Neural cell (in vitro differentiated cells): ENCODE results near the gene PTGER1. TPM values are rescaled to one million over a fixed set of nuclear protein-coding genes. Genes with fewer than 3 reads are reported as not detected.

Source experiments
- H2AFZ ChIP-seq: fragments of 200-600, 300-800 bp; sonication (generic), shearing (Covaris generic); 2 replicates; pipeline ENCODE4 v1.6.0; 2014; ENCODE audit warnings: low read depth, mild to moderate bottlenecking, antibody characterized with exemption, low read length, moderate library complexity
- H3F3A ChIP-seq: fragments of 200-600 bp; shearing (Covaris generic); 2 replicates; pipeline ENCODE4 v1.6.1; 2016; ENCODE audit warnings: mild to moderate bottlenecking, moderate library complexity, mixed read lengths, antibody characterized with exemption, low read length; ENCODE audit not compliant: insufficient read depth, poor library complexity, severe bottlenecking
- H3K27ac ChIP-seq: fragments of 200-600, 300-800 bp; sonication (generic), shearing (Covaris generic); 2 replicates; pipeline ENCODE4 v1.5.1; 2014; ENCODE audit warnings: mild to moderate bottlenecking, low read length, moderate library complexity
- H3K27me3 ChIP-seq: fragments of 300-800, 200-600 bp; sonication (generic), shearing (Covaris generic); 2 replicates; pipeline ENCODE4 v1.6.0; 2014; ENCODE audit warnings: mild to moderate bottlenecking, low read depth, low read length, moderate library complexity; ENCODE audit not compliant: insufficient read depth
- H3K36me3 ChIP-seq: fragments of 300-800, 200-600 bp; sonication (generic), shearing (Covaris generic); 2 replicates; pipeline ENCODE4 v1.5.1; 2014; ENCODE audit warnings: mild to moderate bottlenecking, antibody characterized with exemption, low read length, moderate library complexity; ENCODE audit not compliant: insufficient read depth
- H3K4me2 ChIP-seq: fragments of 300-800, 200-600 bp; sonication (generic), shearing (Covaris generic); 2 replicates; pipeline ENCODE4 v1.6.0; 2014; ENCODE audit warnings: mild to moderate bottlenecking, low read length
- H3K4me3 ChIP-seq: fragments of 300-800, 200-600 bp; sonication (generic), shearing (Covaris generic); 2 replicates; pipeline ENCODE4 v1.5.1; 2014; ENCODE audit warnings: mild to moderate bottlenecking, low read length, moderate library complexity
- H3K79me2 ChIP-seq: fragments of 200-600 bp; shearing (Covaris generic); replicated peaks from 2 replicates; pipeline ENCODE4 v1.6.0; 2014; ENCODE audit warnings: mild to moderate bottlenecking, low read length, moderate library complexity; ENCODE audit not compliant: insufficient read depth
- H3K9ac ChIP-seq: fragments of 300-800, 200-600 bp; sonication (generic), shearing (Covaris generic); 2 replicates; pipeline ENCODE4 v1.6.1; 2016; ENCODE audit warnings: mild to moderate bottlenecking, low read length, mixed read lengths
- H3K9me2 ChIP-seq: fragments of 200-600 bp; shearing (Covaris generic); 2 replicates; pipeline ENCODE4 v1.6.1; 2016; ENCODE audit warnings: mild to moderate bottlenecking, low read length, mixed read lengths; ENCODE audit not compliant: insufficient read depth
- H3K9me3 ChIP-seq: fragments of 200-600, 300-800 bp; sonication (generic), shearing (Covaris generic); 2 replicates; pipeline ENCODE4 v1.6.1; 2016; ENCODE audit warnings: mild to moderate bottlenecking, mixed run types, low read length, moderate library complexity, mixed read lengths
- H4K20me1 ChIP-seq: fragments of 200-600 bp; shearing (Covaris generic); 2 replicates; pipeline ENCODE4 v1.6.1; 2016; ENCODE audit warnings: mild to moderate bottlenecking, mixed run types; ENCODE audit not compliant: insufficient read depth
- CTCF ChIP-seq: fragments of 450-650 bp; IDR thresholded peaks from 2 replicates; pipeline ENCODE4 v1.5.1; 2014; ENCODE audit warnings: antibody characterized with exemption, mild to moderate bottlenecking, moderate library complexity; ENCODE audit not compliant: poor library complexity, severe bottlenecking
- EP300 ChIP-seq: fragments of 450-650 bp; conservative IDR thresholded peaks from 2 replicates; pipeline ENCODE4 v1.6.1; 2014; ENCODE audit warnings: antibody characterized with exemption, mild to moderate bottlenecking, moderate library complexity; ENCODE audit not compliant: poor library complexity, severe bottlenecking
- EZH2 ChIP-seq: fragments of 200-600, 300-800 bp; shearing (Covaris generic), sonication (generic); IDR thresholded peaks from 2 replicates; pipeline ENCODE4 v1.6.1; 2014; ENCODE audit warnings: antibody characterized with exemption, low read length, borderline replicate concordance, mild to moderate bottlenecking; ENCODE audit not compliant: insufficient read depth, poor library complexity, severe bottlenecking
- MXI1 ChIP-seq: fragments of 450-650 bp; conservative IDR thresholded peaks from 2 replicates; pipeline ENCODE4 v1.6.1; 2014; ENCODE audit warnings: antibody characterized with exemption, mild to moderate bottlenecking; ENCODE audit not compliant: poor library complexity, severe bottlenecking
- POLR2AphosphoS5 ChIP-seq: IDR thresholded peaks from 2 replicates; pipeline ENCODE4 v1.6.1; 2012
- RAD21 ChIP-seq: fragments of 450-650 bp; conservative IDR thresholded peaks from 2 replicates; pipeline ENCODE4 v1.6.1; 2014; ENCODE audit warnings: antibody characterized with exemption, mild to moderate bottlenecking, moderate library complexity
- REST ChIP-seq: IDR thresholded peaks from 2 replicates; pipeline ENCODE4 v1.6.1; 2012; ENCODE audit warnings: borderline replicate concordance
- SMC3 ChIP-seq: fragments of 450-650 bp; conservative IDR thresholded peaks from 2 replicates; pipeline ENCODE4 v1.6.1; 2014; ENCODE audit warnings: antibody characterized with exemption, mild to moderate bottlenecking, moderate library complexity; ENCODE audit not compliant: poor library complexity
- TAF1 ChIP-seq: IDR thresholded peaks from 2 replicates; pipeline ENCODE4 v1.6.1; 2012; ENCODE audit warnings: low read depth
- polyA plus RNA-seq: library from polyadenylated mRNA; depleted of rRNA; stranded (reverse); fragments of >200 nt; gene quantifications from 2 replicates; pipeline ENCODE4 v1.2.3, GENCODE V29; 2014

PTGER1 gene
- polyA plus RNA-seq, 1 donor from 2014 or later, result not detected

- no peak for TF ChIP-seq POLR2AphosphoS5
- TF ChIP-seq SMC3, result no peak
- no peak for TF ChIP-seq CTCF
- TF ChIP-seq RAD21, result no peak
- no peak for TF ChIP-seq TAF1
Observed at GRCh38 chr19:14478113-14478545, 3.0 kb upstream of the PTGER1 start.

GRCh38 chr19:14477418-14478112, 2.4 kb upstream of the PTGER1 start:
- H2AFZ ChIP-seq, result no peak overlapping the region
- no peak overlapping the region for H3K4me3 ChIP-seq
- H3K36me3 ChIP-seq, result no peaks in the 10 kb centered on the region
- TF ChIP-seq POLR2AphosphoS5 (no peak), EP300 (no peak), TAF1 (no peak), EZH2 (no peak), SMC3 (no peak), CTCF (no peak), REST (no peak), MXI1 (no peak), RAD21 (no peak)
- no peaks in the 10 kb centered on the region for H3K9me2 ChIP-seq
- no peaks in the 10 kb centered on the region for H3K27me3 ChIP-seq
- H4K20me1 ChIP-seq, result no peaks in the 10 kb centered on the region
- no peaks in the 10 kb centered on the region for H3K9me3 ChIP-seq
- H3K27ac ChIP-seq, result no peak overlapping the region
- H3F3A ChIP-seq, result no peaks in the 10 kb centered on the region
- H3K9ac ChIP-seq, result no peak overlapping the region
- H3K4me2 ChIP-seq, result no peak overlapping the region
- no peaks in the 10 kb centered on the region for H3K79me2 ChIP-seq

More at GRCh38 chr19:14478113-14478545, 3.0 kb upstream of the PTGER1 start:
- no peaks in the 10 kb centered on the region for H4K20me1 ChIP-seq
- no peaks in the 10 kb centered on the region for H3K36me3 ChIP-seq
- H3K27ac ChIP-seq, result no peak overlapping the region
- H3K79me2 ChIP-seq, result no peaks in the 10 kb centered on the region
- no peak overlapping the region for H3K9ac ChIP-seq
- H3K4me3 ChIP-seq, result no peak overlapping the region
- H3K4me2 ChIP-seq, result no peak overlapping the region
- no peak overlapping the region for H2AFZ ChIP-seq
- no peaks in the 10 kb centered on the region for H3F3A ChIP-seq
- no peaks in the 10 kb centered on the region for H3K27me3 ChIP-seq
- no peaks in the 10 kb centered on the region for H3K9me3 ChIP-seq
- no peaks in the 10 kb centered on the region for H3K9me2 ChIP-seq
